GM21786 (cell line): Measurements from ENCODE around the gene LAMC3.

Source experiments
- ATAC-seq: cut with Tn5 transposase; IDR thresholded peaks from one replicate; pipeline ENCODE4 v1.9.1; 2021; ENCODE audit not compliant: unreplicated experiment

The LAMC3 gene

GRCh38 chr9:131010482-131011273 is 1.7 kb downstream of the LAMC3 start:
- ATAC-seq: no peak

DNA sequence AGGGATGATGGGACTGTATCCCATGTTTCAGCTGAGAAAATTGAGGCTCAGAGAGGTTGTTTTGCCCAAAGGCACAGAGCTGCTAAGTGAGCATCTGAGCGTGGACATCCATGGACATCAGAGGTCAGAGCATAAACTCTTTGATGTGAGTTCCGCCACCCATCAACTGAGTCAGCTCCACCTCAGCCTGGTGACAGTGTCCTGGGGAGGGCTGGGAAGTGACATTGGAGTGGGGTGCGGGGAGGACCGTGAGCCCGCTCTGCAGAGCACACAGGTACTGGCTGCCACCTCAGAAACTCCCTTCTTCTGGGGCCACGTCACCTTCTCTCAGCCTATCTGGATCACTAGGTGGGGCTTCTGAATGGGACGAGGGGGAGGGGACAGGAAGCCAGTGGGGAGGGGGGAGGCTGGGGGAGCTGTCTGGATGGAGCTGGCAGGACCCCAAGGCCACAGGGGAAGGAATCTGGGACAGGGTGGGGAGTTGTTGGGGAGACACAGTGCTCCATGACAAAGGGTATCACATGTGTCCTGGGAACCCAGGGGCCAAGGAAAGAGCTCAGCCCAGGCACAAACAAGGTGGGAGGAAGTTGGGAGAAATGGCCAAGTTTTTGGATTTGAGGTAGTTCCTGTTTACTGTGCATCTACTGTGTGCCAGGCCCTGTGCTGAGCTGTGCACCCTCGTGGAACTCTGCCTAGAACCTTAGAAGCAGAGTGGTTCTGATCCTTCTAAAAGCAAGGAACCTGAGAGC is 2.5 kb downstream of the LAMC3 start:
- no peak for ATAC-seq

DNA sequence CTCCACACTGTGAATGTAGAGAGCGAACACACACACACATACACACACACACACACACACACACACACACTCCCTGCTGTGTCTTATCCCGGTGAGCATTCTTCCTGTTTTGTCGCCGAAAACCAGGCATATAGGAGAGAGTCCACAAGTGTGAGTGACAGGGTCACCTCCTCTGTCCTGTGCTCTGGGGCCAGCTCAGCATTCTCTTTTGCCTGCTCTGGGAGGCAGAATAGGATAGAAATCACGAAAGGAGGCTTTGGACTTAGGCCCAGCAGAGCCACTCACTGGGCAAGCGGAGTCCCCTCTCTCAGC is 3.0 kb downstream of the LAMC3 start:
- ATAC-seq: no peak

GRCh38 chr9:131012396-131012917 is 3.5 kb downstream of the LAMC3 start:
- no peak for ATAC-seq

- no peak for ATAC-seq
These were observed 4.2 kb downstream of the LAMC3 start for GRCh38 chr9:131013015-131013755.

GRCh38 chr9:131013771-131014676 is 5.0 kb downstream of the LAMC3 start:
- no peak for ATAC-seq

DNA sequence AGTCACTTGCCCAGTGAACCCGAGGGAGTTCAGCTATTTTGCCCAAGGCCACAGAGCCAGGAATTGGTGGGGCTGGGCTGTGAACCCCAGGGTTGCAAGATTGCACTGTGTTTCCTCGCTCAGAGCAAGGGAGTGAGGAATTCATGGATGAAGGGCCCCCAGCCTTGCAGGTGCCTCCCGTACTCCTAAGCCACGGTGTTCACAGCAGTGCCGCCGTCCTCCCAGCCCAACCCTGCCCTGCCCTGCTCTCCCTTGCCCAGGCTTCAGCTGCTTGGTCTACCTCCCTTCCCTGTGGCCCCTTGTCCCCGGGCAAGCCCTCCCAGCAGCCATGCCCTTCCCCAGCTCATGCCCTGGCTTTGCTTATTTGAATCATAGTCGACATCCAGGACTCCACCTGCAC is 6.1 kb downstream of the LAMC3 start:
- no peak for ATAC-seq

GRCh38 chr9:131015876-131016397 is 7.0 kb downstream of the LAMC3 start:
- no peak for ATAC-seq

GRCh38 chr9:131017067-131017466 is 8.1 kb downstream of the LAMC3 start:
- ATAC-seq: no peak

DNA sequence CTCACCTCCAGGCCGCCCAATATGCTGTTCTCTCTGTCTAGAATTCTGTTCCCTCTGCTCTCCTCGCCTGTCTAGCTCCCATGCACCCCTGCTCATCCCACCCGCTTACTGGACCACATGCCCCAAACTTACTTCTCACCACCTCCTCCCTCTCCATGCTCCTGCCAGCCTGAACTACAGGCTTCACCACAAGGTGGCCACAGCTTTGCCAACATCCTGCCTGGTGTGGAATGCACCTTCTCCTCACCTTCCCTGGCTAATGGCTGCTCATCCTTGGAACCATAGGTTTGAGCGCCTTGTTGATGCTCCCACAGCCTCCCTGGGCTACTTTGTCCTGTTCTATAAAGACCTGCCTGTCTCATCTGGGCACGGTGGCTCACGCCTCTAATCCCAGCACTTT is 9.6 kb downstream of the LAMC3 start:
- no peak for ATAC-seq

DNA sequence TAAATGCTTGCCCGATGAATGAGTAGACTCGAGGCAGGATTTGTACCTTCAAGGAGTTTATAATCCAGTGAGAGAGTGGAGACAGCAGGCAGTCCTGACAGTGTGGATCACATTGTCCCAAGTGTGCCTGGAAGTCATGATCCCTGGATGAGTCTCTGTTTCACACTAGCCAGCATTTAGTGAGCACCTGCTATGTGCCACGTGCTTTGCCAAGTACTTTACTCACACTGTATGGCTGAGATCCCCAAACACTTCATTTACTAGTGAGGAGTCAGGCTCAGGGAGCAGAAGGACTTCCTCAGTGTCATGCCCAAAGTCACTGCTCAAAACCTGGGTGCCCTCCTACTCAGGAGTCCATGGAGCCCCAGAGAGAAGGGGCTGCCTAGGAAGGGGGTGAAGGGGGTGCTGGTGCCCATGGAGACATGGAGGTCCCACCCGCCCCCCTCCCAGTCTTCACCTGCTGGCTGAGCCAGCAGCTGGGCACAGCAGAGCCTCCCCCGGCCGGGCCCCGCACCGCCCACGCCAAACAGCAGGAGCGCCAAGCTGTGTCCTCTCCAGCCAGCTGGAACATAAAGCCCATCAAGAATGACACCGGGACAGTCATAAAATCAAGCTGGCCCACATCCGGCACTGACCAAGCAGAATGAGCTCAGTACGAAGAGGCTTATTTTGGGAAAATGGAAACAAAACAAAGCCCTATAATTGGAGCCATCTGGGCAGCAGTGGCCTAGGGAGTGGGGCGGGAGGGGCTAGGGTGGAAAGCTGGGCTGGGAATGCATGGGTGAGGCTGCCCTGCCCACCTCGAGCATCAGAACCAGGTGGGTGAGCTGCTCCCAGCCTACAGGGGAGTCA is 10.6 kb downstream of the LAMC3 start:
- ATAC-seq: no peak

DNA sequence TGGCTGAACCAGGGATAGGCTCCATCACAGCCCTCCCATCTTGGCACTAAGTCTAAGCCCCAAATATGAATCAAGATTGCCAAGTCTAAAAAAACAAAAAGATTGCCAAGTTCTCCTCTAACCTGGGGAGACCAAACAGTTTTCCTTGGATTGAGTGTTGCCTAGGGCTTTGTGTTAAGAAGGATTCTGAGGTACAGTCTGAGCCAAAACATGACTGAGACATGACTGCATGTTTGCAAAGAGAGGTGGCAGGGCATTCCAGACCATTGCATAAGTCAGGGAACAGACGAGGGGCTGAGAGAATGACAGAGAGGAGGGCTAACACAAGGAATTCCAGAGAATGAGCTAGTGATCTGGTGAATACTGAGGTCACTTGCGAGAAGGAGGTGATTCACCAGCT is 11.4 kb downstream of the LAMC3 start:
- no peak for ATAC-seq

- no peak for ATAC-seq
These were observed 11.9 kb downstream of the LAMC3 start for GRCh38 chr9:131020862-131021261.

DNA sequence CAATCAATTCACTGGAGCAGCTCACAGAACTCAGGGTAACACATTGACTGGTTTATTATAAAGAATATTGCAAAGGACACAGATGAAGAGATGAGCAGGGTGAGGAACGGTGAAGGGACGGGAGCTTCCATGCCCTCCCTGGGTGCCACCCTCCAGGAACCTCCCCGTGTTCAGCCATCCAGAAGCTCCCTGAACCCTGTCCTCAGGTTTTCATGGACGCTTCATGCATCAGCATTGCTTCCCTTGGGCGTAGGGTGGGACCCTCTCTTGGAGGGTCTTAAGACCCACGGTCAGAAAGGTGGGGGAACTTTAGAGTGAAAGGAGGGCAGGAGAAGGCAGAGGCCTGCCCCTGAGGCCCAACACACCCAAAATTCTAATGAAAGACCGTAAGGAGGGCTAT is 12.8 kb downstream of the LAMC3 start:
- ATAC-seq: no peak

DNA sequence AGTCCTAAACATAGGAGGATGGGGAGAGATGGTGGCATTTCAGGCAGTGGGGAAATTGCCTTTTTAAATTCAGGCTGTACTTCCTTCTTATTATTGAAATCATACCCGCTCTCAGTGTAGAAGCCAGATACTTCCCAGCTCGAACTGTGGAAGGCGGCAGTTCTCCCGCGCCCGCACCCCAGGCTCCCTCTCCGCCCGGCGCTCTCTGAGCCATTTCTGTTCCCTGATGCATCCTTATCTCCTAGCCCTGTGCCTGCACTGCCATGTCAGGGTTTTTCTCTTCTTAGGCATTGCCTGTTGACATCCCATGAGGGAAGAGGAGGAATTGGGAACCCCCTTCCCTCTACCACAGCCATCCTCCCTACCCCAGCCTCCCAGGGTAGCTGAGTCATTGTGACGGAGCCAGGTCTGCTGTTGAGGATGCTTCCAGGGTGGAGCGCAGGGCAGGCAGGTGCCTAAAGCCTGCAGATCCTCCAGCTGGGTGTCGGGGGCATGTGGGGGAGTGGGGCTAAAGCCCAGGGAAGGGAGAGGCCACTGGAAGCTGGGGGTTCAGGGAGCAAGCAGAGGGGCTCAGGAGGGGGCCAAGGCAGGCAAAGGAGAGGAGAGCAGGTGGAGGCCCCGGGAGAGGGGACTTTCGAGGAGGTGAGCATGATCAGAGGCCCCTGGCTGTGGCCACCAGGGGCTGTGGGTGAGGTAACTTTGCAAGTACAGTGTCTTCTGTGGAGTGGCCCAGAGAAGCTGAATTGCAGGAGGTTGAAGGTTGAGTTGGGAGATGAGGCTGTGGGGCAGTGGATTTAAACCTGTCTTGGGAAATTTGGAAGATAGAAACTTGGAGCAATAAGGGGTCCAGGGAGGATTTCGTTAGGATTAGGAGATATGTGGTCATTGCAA is 16.2 kb downstream of the LAMC3 start:
- no peak for ATAC-seq

- ATAC-seq: no peak
These were observed 17.2 kb downstream of the LAMC3 start for GRCh38 chr9:131025953-131026858.

- no peak for ATAC-seq
These were observed 18.3 kb downstream of the LAMC3 start for GRCh38 chr9:131027048-131027871.
